A549 (cell line): ENCODE results near the gene DNM3. TPM values are rescaled to one million over a fixed set of nuclear protein-coding genes. Genes with fewer than 3 reads are reported as not detected.

Experiments used
- ATAC-seq, 2 experiments: fragments of 200-7000 bp in 1 of 2; fragments of >200 bp in 1 of 2; cut with Nextera tagmentation in 1 of 2; cut with Tn5 transposase in 1 of 2; 3 replicates each; pipeline versions ENCODE4 v1.8.0 to v1.9.1; 2018 to 2020; ENCODE audit warnings: mild to moderate bottlenecking in 1 of 2, moderate library complexity in 1 of 2
- CTCF ChIA-PET: fragments of 300-600 bp; sonication (Branson Sonifier 250); formaldehyde crosslinking; extraction: SDS; loops from one replicate; lab custom pipeline; 2021; ENCODE audit warnings: antibody characterized with exemption, inconsistent platforms; lab: Yijun Ruan, JAX
- POLR2A ChIA-PET: fragments of 350-600 bp; formaldehyde crosslinking; extraction: SDS; loops from one replicate; lab custom pipeline; 2021; ENCODE audit warnings: antibody characterized with exemption, inconsistent platforms; lab: Yijun Ruan, JAX
- DNase-seq, 2 experiments: peaks; one replicate each; pipeline versions ENCODE4 v3.0.0 to v3.0.0-alpha.2; 2011 to 2016; ENCODE audit warnings: low read depth in 1 of 2, low spot score in 1 of 2
- FAIRE-seq: peaks from 2 replicates; lab custom pipeline; 2011; peaks lifted over from hg19 to GRCh38; lab: Jason Lieb, UNC
- H3K27ac ChIP-seq, 2 experiments: fragments of >200 bp; sonication (Bioruptor Twin); formaldehyde crosslinking; 3 replicates each; pipeline ENCODE4 v1.5.1; 2016 to 2017
- H3K4me1 ChIP-seq: fragments of >200 bp; sonication (Bioruptor Twin); formaldehyde crosslinking; 3 replicates; pipeline ENCODE4 v1.6.1; 2016
- H3K4me2 ChIP-seq: fragments of >200 bp; sonication (Bioruptor Twin); formaldehyde crosslinking; 3 replicates; pipeline ENCODE4 v1.6.1; 2016
- H3K4me3 ChIP-seq: fragments of >200 bp; sonication (Bioruptor Twin); formaldehyde crosslinking; 3 replicates; pipeline ENCODE4 v1.5.1; 2016
- H3K9me3 ChIP-seq: fragments of >200 bp; sonication (Bioruptor Twin); formaldehyde crosslinking; 3 replicates; pipeline ENCODE4 v1.6.1; 2016
- BHLHE40 ChIP-seq: IDR thresholded peaks from 2 replicates; pipeline ENCODE4 v1.6.1; 2012; ENCODE audit warnings: low read depth, low read length, inconsistent platforms
- CBX8 ChIP-seq: fragments of 200-600 bp; sonication (generic); IDR thresholded peaks from 2 replicates; pipeline ENCODE4 v1.6.1; 2016
- CHD2 ChIP-seq: fragments of 150-350 bp; IDR thresholded peaks from 2 replicates; pipeline ENCODE4 v1.6.1; 2014; ENCODE audit warnings: low read length; ENCODE audit not compliant: partially characterized antibody
- EHF ChIP-seq: fragments of 250-450 bp; sonication (Bioruptor Pico); IDR thresholded peaks from 2 replicates; pipeline ENCODE4 v1.5.0; 2020; ENCODE audit warnings: mild to moderate bottlenecking
- GATA3 ChIP-seq: IDR thresholded peaks from 2 replicates; pipeline ENCODE4 v1.6.1; 2012; ENCODE audit warnings: borderline replicate concordance
- HDAC2 ChIP-seq: fragments of 200-600 bp; sonication (generic); IDR thresholded peaks from 2 replicates; pipeline ENCODE4 v1.6.1; 2016
- HOXB13 ChIP-seq: fragments of 250-450 bp; sonication (Bioruptor Pico); IDR thresholded peaks from 2 replicates; pipeline ENCODE4 v1.5.0; 2020; ENCODE audit warnings: low read depth, mild to moderate bottlenecking, moderate library complexity
- JUNB ChIP-seq: fragments of >200 bp; sonication (Bioruptor Twin); formaldehyde crosslinking; IDR thresholded peaks from 2 replicates; pipeline ENCODE4 v1.6.1; 2016
- KDM5A ChIP-seq: fragments of 200-600 bp; sonication (generic); IDR thresholded peaks from 2 replicates; pipeline ENCODE4 v1.6.1; 2016; ENCODE audit warnings: antibody characterized with exemption, mild to moderate bottlenecking
- NFE2L2 ChIP-seq: fragments of 150-350 bp; conservative IDR thresholded peaks from 2 replicates; pipeline ENCODE4 v1.6.1; 2014; ENCODE audit warnings: low read length
- RAD21 ChIP-seq, 2 experiments: fragments of >200 bp in 1 of 2; sonication (Bioruptor Twin) in 1 of 2; formaldehyde crosslinking in 1 of 2; IDR thresholded peaks in 1 of 2; conservative IDR thresholded peaks in 1 of 2; 2 replicates in 1 of 2; 3 replicates in 1 of 2; pipeline ENCODE4 v1.6.1; 2012 to 2018; ENCODE audit warnings: inconsistent platforms in 1 of 2
- RCOR1 ChIP-seq: fragments of 150-350 bp; IDR thresholded peaks from 2 replicates; pipeline ENCODE4 v1.6.1; 2014; ENCODE audit warnings: antibody characterized with exemption, low read length, low read depth
- REST ChIP-seq: fragments of 200-600 bp; sonication (generic); IDR thresholded peaks from 2 replicates; pipeline ENCODE4 v1.6.1; 2016; ENCODE audit warnings: antibody characterized with exemption, mild to moderate bottlenecking, moderate library complexity
- RFX5 ChIP-seq: fragments of 450-650 bp; IDR thresholded peaks from 2 replicates; pipeline ENCODE4 v1.7.1; 2014; ENCODE audit warnings: antibody characterized with exemption, mild to moderate bottlenecking, moderate library complexity
- USF2 ChIP-seq: fragments of 450-650 bp; IDR thresholded peaks from 2 replicates; pipeline ENCODE4 v1.6.1; 2014; ENCODE audit warnings: antibody characterized with exemption
- ZNF302 ChIP-seq: fragments of 250-450 bp; sonication (Bioruptor Pico); IDR thresholded peaks from 2 replicates; pipeline ENCODE4 v1.9.0; 2021; ENCODE audit warnings: inconsistent platforms, mild to moderate bottlenecking, moderate library complexity
- WGBS: methylation state at CpG from one replicate; pipeline ENCODE4 v1.1.6; 2017; ENCODE audit errors: missing lambda C conversion rate; 5-methylcytosine and 5-hydroxymethylcytosine counted together
- polyA plus RNA-seq, 4 experiments: library from polyadenylated mRNA; depleted of rRNA in 3 of 4; stranded (reverse); fragments of >200 nt; fragmentation: RNase III in 1 of 4; extraction: RNeasy Plus Mini Kit Qiagen cat#74134 plus additional on column Dnase treatment in 1 of 4; gene quantifications; 2 replicates in 3 of 4; 3 replicates in 1 of 4; pipeline ENCODE4 v1.2.3, GENCODE V29; 2011 to 2017
- small RNA-seq, 6 experiments: library from RNA; depleted of rRNA; stranded (forward); fragments of <200 nt; gene quantifications; one replicate each; pipeline ENCODE3, GENCODE V24; 2012

The DNM3 gene
- polyA plus RNA-seq, 2 of the 4 experiments (the other 2 are of a cell fraction): 0.57 to 1.5 TPM

- CTCF ChIA-PET: interaction anchor here (1.7 to 3.0 kb wide), 2 partner anchors 11 to 16 kb away, joined by 6 to 22 read pairs; no protein-coding TSS in a partner anchor
- WGBS: 54% methylated on average over 1 of the region's 1 CpG
- Histone ChIP-seq H3K4me1 (peaks cover 27% of the 10 kb centered on the region), H3K4me3 (no peak overlapping the region), H3K9me3 (no peaks in the 10 kb centered on the region), H3K4me2 (peak overlapping the region; percentile 65), H3K27ac (peak overlapping the region; percentile 65 to 79)
- DNase-seq (peak in 1 of 2 experiments; percentile 30), FAIRE-seq (no peak), ATAC-seq (peak; percentile 46 to 71; a peak in 5 of 6 replicates)
- TF ChIP-seq CHD2 (no peak), RCOR1 (no peak), EHF (CRISPR knock-in tag) (no peak), REST (no peak), USF2 (no peak), KDM5A (no peak), NFE2L2 (no peak), JUNB (peak; percentile 38), BHLHE40 (no peak), GATA3 (peak; percentile 82), HOXB13 (CRISPR knock-in tag) (no peak), CBX8 (no peak), ZNF302 (CRISPR knock-in tag) (no peak), HDAC2 (no peak), RFX5 (no peak), RAD21 (conservative IDR thresholded peaks at IDR 0.05 in 1 of 2, IDR thresholded peaks at IDR 0.05 in 1 of 2) (no peak; a peak in 1 of 5 replicates)
- POLR2A ChIA-PET: interaction anchor here (0.5 to 1.4 kb wide), 3 partner anchors 55 to 679 kb away, joined by 3 to 17 read pairs (median 3); partner anchors contain the start of genes METTL13 and SUCO
Measured at GRCh38 chr1:172460887-172461315, 619.6 kb downstream of the DNM3 start.

Small RNA genes within 50 kb of the gene (small RNA-seq; reads per million reads assigned to genes)
- gene MIR199A2: 0 reads per million in 6 experiments
- 0 reads per million in 6 experiments for gene RNU6-157P

Other genes starting within 250 kb of the DNM3 start
- not detected in 2 replicates for gene MYOCOS, start 219.3 kb upstream of the DNM3 start, polyA plus RNA-seq (2011; rRNA removed)
- not detected in 3 replicates for gene MYOCOS, start 219.3 kb upstream of the DNM3 start, polyA plus RNA-seq (2017; fragmentation: RNase III; extraction: RNeasy Plus Mini Kit Qiagen cat#74134 plus additional on column Dnase treatment)
- gene MYOC, start 188.8 kb upstream of the DNM3 start, polyA plus RNA-seq (2011; rRNA removed): not detected in 2 replicates
- not detected in 3 replicates for gene MYOC, start 188.8 kb upstream of the DNM3 start, polyA plus RNA-seq (2017; fragmentation: RNase III; extraction: RNeasy Plus Mini Kit Qiagen cat#74134 plus additional on column Dnase treatment)
- 6.6 and 9.3 TPM in 2 replicates for gene VAMP4, start 99.4 kb upstream of the DNM3 start, polyA plus RNA-seq (2011; rRNA removed)
- gene VAMP4, start 99.4 kb upstream of the DNM3 start, polyA plus RNA-seq (2017; fragmentation: RNase III; extraction: RNeasy Plus Mini Kit Qiagen cat#74134 plus additional on column Dnase treatment): 3.7 to 4.3 TPM (median 4.2 TPM) in 3 replicates
- 54.0 and 61.2 TPM in 2 replicates for gene METTL13, start 59.8 kb upstream of the DNM3 start, polyA plus RNA-seq (2011; rRNA removed)
- 46.5 to 53.7 TPM (median 52.3 TPM) in 3 replicates for gene METTL13, start 59.8 kb upstream of the DNM3 start, polyA plus RNA-seq (2017; fragmentation: RNase III; extraction: RNeasy Plus Mini Kit Qiagen cat#74134 plus additional on column Dnase treatment)